GM12878 (cell line): ENCODE data around the gene CABYR. TPM values are rescaled to one million over a fixed set of nuclear protein-coding genes. Genes with fewer than 3 reads are reported as not detected.

Experiments used
- ATAC-seq: fragments of 200-7000 bp; cut with Tn5 transposase; 3 replicates; pipeline ENCODE4 v1.9.1; 2020; ENCODE audit warnings: mild to moderate bottlenecking, moderate library complexity
- BruUV-seq: library from RNA; stranded (reverse); fragments of 400-500 nt; replicated peaks from 2 replicates; lab custom pipeline; 2021; lab: Mats Ljungman, UMichigan
- CTCF ChIA-PET: fragments of 300-600 bp; sonication (Branson Sonifier 250); formaldehyde crosslinking; extraction: SDS; loops from one replicate; lab custom pipeline; 2021; ENCODE audit warnings: inconsistent platforms; lab: Yijun Ruan, JAX
- POLR2A ChIA-PET: fragments of 350-600 bp; formaldehyde crosslinking; extraction: SDS; loops from one replicate; lab custom pipeline; 2021; ENCODE audit warnings: inconsistent platforms; lab: Charles Lee
- RAD21 ChIA-PET: fragments of 300-600 bp; sonication (Branson Sonifier 250); formaldehyde crosslinking; loops from one replicate; lab custom pipeline; 2023; ENCODE audit warnings: antibody characterized with exemption; ENCODE audit not compliant: unreplicated experiment; lab: Charles Lee
- SMC1A ChIA-PET: fragments of 300-600 bp; sonication (Branson Sonifier 250); formaldehyde crosslinking; loops from one replicate; lab custom pipeline; 2023; ENCODE audit not compliant: unreplicated experiment, uncharacterized antibody; lab: Charles Lee
- DNase-seq: peaks from one replicate; pipeline ENCODE4 v3.0.0-alpha.2; 2011; ENCODE audit warnings: low read depth, low spot score
- FAIRE-seq: peaks from 3 replicates; lab custom pipeline; 2011; peaks lifted over from hg19 to GRCh38; lab: Jason Lieb, UNC
- H2AFZ ChIP-seq: 2 replicates; pipeline ENCODE4 v1.6.0; 2011; ENCODE audit warnings: low read depth, low read length, control low read depth; ENCODE audit not compliant: control insufficient read depth
- H3K27ac ChIP-seq: 2 replicates; pipeline ENCODE4 v1.5.1; 2011; ENCODE audit warnings: control low read depth; ENCODE audit not compliant: control insufficient read depth, insufficient read depth
- H3K27me3 ChIP-seq, 2 experiments: replicated peaks in 1 of 2; 2 replicates each; pipeline versions ENCODE4 v1.6.0 to v1.6.1; 2011; ENCODE audit warnings: low read length in 1 of 2; ENCODE audit not compliant: control insufficient read depth in 2 of 2, insufficient read depth in 2 of 2
- H3K36me3 ChIP-seq, 2 experiments: 2 replicates each; pipeline ENCODE4 v1.5.1; 2011; ENCODE audit warnings: low read length in 1 of 2; ENCODE audit not compliant: control insufficient read depth in 2 of 2, insufficient read depth in 2 of 2
- H3K4me1 ChIP-seq: 2 replicates; pipeline ENCODE4 v1.6.1; 2011; ENCODE audit warnings: mild to moderate bottlenecking, low read length, moderate library complexity, mixed read lengths; ENCODE audit not compliant: control insufficient read depth, insufficient read depth
- H3K4me2 ChIP-seq: 2 replicates; pipeline ENCODE4 v1.6.0; 2011; ENCODE audit warnings: control low read depth; ENCODE audit not compliant: control insufficient read depth, insufficient read depth
- H3K4me3 ChIP-seq: fragments of 200-600 bp; sonication (generic); 2 replicates; pipeline ENCODE4 v1.5.1; 2016
- H3K79me2 ChIP-seq: 2 replicates; pipeline ENCODE4 v1.6.0; 2011; ENCODE audit warnings: low read length; ENCODE audit not compliant: control insufficient read depth, insufficient read depth
- H3K9ac ChIP-seq: 2 replicates; pipeline ENCODE4 v1.8.0; 2011; ENCODE audit warnings: low read length, control low read depth, mixed read lengths; ENCODE audit not compliant: control insufficient read depth, insufficient read depth
- H3K9me3 ChIP-seq: replicated peaks from 3 replicates; pipeline ENCODE4 v1.5.1; 2011; ENCODE audit warnings: mild to moderate bottlenecking, low read length; ENCODE audit not compliant: control insufficient read depth, insufficient read depth
- H4K20me1 ChIP-seq: 2 replicates; pipeline ENCODE4 v1.6.0; 2011; ENCODE audit not compliant: control insufficient read depth, insufficient read depth
- ATF2 ChIP-seq: IDR thresholded peaks from 2 replicates; pipeline ENCODE4 v1.6.1; 2012; ENCODE audit warnings: low read length, inconsistent platforms
- HDAC2 ChIP-seq: fragments of 200-600 bp; sonication (generic); IDR thresholded peaks from 2 replicates; pipeline ENCODE4 v1.6.1; 2017
- IKZF1 ChIP-seq: fragments of 450-650 bp; conservative IDR thresholded peaks from 2 replicates; pipeline ENCODE4 v1.6.1; 2017; ENCODE audit warnings: antibody characterized with exemption, mild to moderate bottlenecking
- KLF5 ChIP-seq: fragments of 450-650 bp; IDR thresholded peaks from 2 replicates; pipeline ENCODE4 v1.6.1; 2014; ENCODE audit warnings: mild to moderate bottlenecking; ENCODE audit not compliant: partially characterized antibody
- RAD21 ChIP-seq: IDR thresholded peaks from 2 replicates; pipeline ENCODE4 v1.6.1; 2011; ENCODE audit warnings: mild to moderate bottlenecking, low read depth, low read length, moderate library complexity; ENCODE audit not compliant: insufficient read depth
- SMAD1 ChIP-seq: fragments of 450-650 bp; IDR thresholded peaks from 2 replicates; pipeline ENCODE4 v1.6.1; 2018; ENCODE audit warnings: mild to moderate bottlenecking, low read depth; ENCODE audit not compliant: partially characterized antibody
- WRNIP1 ChIP-seq: IDR thresholded peaks from 2 replicates; pipeline ENCODE4 v1.6.1; 2011; ENCODE audit warnings: low read depth, low read length, improper control_type of control experiment, borderline replicate concordance
- ZBTB33 ChIP-seq: fragments of 450-650 bp; IDR thresholded peaks from 2 replicates; pipeline ENCODE4 v1.6.1; 2017; ENCODE audit warnings: mild to moderate bottlenecking
- ZNF592 ChIP-seq: fragments of 450-650 bp; IDR thresholded peaks from 2 replicates; pipeline ENCODE4 v1.6.1; 2017; ENCODE audit warnings: mild to moderate bottlenecking, moderate library complexity
- WGBS: methylation state at CpG from one replicate; pipeline ENCODE4 v1.1.6; 2016; ENCODE audit warnings: low lambda C conversion rate; ENCODE audit not compliant: insufficient replicate concordance, insufficient coverage; ENCODE audit errors: missing lambda C conversion rate; 5-methylcytosine and 5-hydroxymethylcytosine counted together
- in situ Hi-C: fragments of 300-500 bp; cut with MboI; formaldehyde crosslinking; loops from 9 replicates; pipeline ENCODE4 v1.14.3; 2018; ENCODE audit warnings: mixed read lengths
- intact Hi-C: fragments of 100-400 bp; cut with micrococcal nuclease; formaldehyde crosslinking; loops from one replicate; pipeline ENCODE4 v1.14.2; 2022; ENCODE audit not compliant: unreplicated experiment
- polyA plus RNA-seq, 11 experiments: library from polyadenylated mRNA; depleted of rRNA in 4 of 11; unstranded in 6 of 11; stranded (reverse) in 5 of 11; fragments of >200 nt; fragmentation: Nextera tagmentation in 4 of 11; fragmentation: Illumina TruSeq in 1 of 11; extraction: Ambion mirVana in 4 of 11; extraction: Trizol in 1 of 11; gene quantifications; 1 replicate in 1 of 11; 2 replicates in 10 of 11; pipeline versions ENCODE4 v1.2.1 to v1.2.3, GENCODE V29; 2011 to 2016; ENCODE audit warnings: inconsistent platforms in 2 of 11, missing spikeins in 2 of 11, low read depth in 1 of 11
- total RNA-seq, 4 experiments: library from RNA; depleted of rRNA in 3 of 4; stranded (reverse); fragments of >200 nt in 3 of 4; fragmentation: Illumina TruSeq in 1 of 4; extraction: Trizol in 1 of 4; gene quantifications; 2 replicates each; pipeline versions ENCODE4 v1.2.1 to v1.2.3, GENCODE V29; 2013 to 2021
- TF ChIP-seq, protein P1 (sequence below): IDR thresholded peaks from 2 replicates; pipeline ENCODE4 v1.6.1; 2012; ENCODE audit warnings: improper control_type of control experiment, low read depth, low read length; ENCODE audit not compliant: insufficient replicate concordance
- TF ChIP-seq, protein P2 (sequence below): IDR thresholded peaks from 2 replicates; pipeline ENCODE4 v1.6.1; 2012; ENCODE audit warnings: low read depth, low read length, improper control_type of control experiment

Gene CABYR
- total and polyA plus RNA-seq, 10 of the 15 experiments (the other 5 are each of a cell fraction or from before 2014, with no cell fraction given), result 0.29 to 2.8 (median 1.7) TPM

DNA sequence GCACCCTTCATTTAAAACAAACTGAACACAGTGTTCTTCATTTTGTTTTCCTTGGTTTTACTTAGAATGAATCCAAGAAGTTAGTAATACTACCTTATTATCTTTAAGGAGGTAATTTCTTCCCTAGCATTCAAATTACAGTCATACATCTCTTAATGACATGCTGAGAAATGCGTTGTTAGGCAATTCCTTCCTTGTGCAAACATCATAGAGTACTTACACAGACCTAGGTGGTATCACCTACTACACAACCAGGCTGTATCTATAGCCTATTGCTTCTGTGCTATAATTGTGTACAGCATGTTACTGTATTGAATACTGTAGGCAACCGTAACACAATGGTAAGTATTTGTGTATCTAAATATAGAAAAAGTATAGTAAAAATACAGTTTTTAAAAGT lies 8.4 kb upstream of the CABYR start:
- Histone ChIP-seq H2AFZ (no peak overlapping the region), H3K27me3 (no peaks in the 10 kb centered on the region), H3K4me2 (no peak overlapping the region), H4K20me1 (no peaks in the 10 kb centered on the region), H3K79me2 (no peaks in the 10 kb centered on the region), H3K36me3 (peaks cover 0 to 9% of the 10 kb centered on the region in 2 experiments; a peak in 2 of 4 replicates), H3K9ac (no peak overlapping the region), H3K27ac (no peak overlapping the region), H3K4me1 (no peaks in the 10 kb centered on the region), H3K9me3 (no peaks in the 10 kb centered on the region), H3K4me3 (no peak overlapping the region)
- RAD21 ChIA-PET, result no interaction called here
- no peak for FAIRE-seq
- CTCF ChIA-PET, result no interaction called here
- 70% methylated on average over 2 of the region's 2 CpGs for WGBS
- intact Hi-C loops, result no loop called here
- SMC1A ChIA-PET, result interaction anchor here (1.1 kb wide), 1 partner anchor 15 kb away, joined by 4 read pairs; no protein-coding TSS in a partner anchor
- no peak for ATAC-seq
- no TSS peak for BruUV-seq
- in situ Hi-C loops, result no loop called here
- POLR2A ChIA-PET, result no interaction called here
- no peak for DNase-seq
- TF ChIP-seq ZBTB33 (no peak), SMAD1 (no peak), KLF5 (no peak), RAD21 (no peak), HDAC2 (no peak), ATF2 (no peak), IKZF1 (no peak), WRNIP1 (no peak), ZNF592 (no peak)
- TF ChIP-seq, protein P1, sequence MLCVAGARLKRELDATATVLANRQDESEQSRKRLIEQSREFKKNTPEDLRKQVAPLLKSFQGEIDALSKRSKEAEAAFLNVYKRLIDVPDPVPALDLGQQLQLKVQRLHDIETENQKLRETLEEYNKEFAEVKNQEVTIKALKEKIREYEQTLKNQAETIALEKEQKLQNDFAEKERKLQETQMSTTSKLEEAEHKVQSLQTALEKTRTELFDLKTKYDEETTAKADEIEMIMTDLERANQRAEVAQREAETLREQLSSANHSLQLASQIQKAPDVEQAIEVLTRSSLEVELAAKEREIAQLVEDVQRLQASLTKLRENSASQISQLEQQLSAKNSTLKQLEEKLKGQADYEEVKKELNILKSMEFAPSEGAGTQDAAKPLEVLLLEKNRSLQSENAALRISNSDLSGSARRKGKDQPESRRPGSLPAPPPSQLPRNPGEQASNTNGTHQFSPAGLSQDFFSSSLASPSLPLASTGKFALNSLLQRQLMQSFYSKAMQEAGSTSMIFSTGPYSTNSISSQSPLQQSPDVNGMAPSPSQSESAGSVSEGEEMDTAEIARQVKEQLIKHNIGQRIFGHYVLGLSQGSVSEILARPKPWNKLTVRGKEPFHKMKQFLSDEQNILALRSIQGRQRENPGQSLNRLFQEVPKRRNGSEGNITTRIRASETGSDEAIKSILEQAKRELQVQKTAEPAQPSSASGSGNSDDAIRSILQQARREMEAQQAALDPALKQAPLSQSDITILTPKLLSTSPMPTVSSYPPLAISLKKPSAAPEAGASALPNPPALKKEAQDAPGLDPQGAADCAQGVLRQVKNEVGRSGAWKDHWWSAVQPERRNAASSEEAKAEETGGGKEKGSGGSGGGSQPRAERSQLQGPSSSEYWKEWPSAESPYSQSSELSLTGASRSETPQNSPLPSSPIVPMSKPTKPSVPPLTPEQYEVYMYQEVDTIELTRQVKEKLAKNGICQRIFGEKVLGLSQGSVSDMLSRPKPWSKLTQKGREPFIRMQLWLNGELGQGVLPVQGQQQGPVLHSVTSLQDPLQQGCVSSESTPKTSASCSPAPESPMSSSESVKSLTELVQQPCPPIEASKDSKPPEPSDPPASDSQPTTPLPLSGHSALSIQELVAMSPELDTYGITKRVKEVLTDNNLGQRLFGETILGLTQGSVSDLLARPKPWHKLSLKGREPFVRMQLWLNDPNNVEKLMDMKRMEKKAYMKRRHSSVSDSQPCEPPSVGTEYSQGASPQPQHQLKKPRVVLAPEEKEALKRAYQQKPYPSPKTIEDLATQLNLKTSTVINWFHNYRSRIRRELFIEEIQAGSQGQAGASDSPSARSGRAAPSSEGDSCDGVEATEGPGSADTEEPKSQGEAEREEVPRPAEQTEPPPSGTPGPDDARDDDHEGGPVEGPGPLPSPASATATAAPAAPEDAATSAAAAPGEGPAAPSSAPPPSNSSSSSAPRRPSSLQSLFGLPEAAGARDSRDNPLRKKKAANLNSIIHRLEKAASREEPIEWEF, result no peak
- TF ChIP-seq, protein P2, sequence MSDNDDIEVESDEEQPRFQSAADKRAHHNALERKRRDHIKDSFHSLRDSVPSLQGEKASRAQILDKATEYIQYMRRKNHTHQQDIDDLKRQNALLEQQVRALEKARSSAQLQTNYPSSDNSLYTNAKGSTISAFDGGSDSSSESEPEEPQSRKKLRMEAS, result no peak
